ENCODE results near the gene TTC28.

- TF ChIP-seq CTCF (IDR thresholded peaks at IDR 0.05; ENCODE audit: insufficient read depth, low read depth, low read length) (no peak), EZH2 (IDR thresholded peaks at IDR 0.05; ENCODE audit: insufficient read depth, low read length) (no peak)
These were observed 346.6 kb downstream of the TTC28 start for GRCh38 chr22:28333088-28333487.
